Measurements from ENCODE around the gene PPP2R5C. TPM values are rescaled to one million over a fixed set of nuclear protein-coding genes. Genes with fewer than 3 reads are reported as not detected.
"Not testable (repeated sequence)": the region's sequence is repeated elsewhere in the genome, so short reads cannot be mapped to it uniquely, and the experiment has no call there.

PPP2R5C gene
- total RNA-seq, 1 experiment from 2014 or later: 96.1 TPM

- BruUV-seq (replicated peaks): no TSS peak
- Histone ChIP-seq H3K9me3 (ENCODE audit: low read length) (no peaks in the 10 kb centered on the region), H4K20me1 (ENCODE audit: low read length) (no peaks in the 10 kb centered on the region), H3K9ac (ENCODE audit: low read length) (no peak overlapping the region), H3K4me1 (ENCODE audit: insufficient read depth, low read length) (peaks cover 11% of the 10 kb centered on the region), H2AFZ (ENCODE audit: low read length) (no peak overlapping the region), H3K4me3 (ENCODE audit: low read length) (no peak overlapping the region), H3K36me3 (ENCODE audit: low read depth, low read length) (no peaks in the 10 kb centered on the region), H3K9me2 (replicated peaks; ENCODE audit: low read length) (no peaks in the 10 kb centered on the region), H3K27ac (ENCODE audit: low read length) (no peak overlapping the region), H3F3A (ENCODE audit: low read length, unreplicated experiment) (no peaks in the 10 kb centered on the region), H3K4me2 (ENCODE audit: low read length) (no peak overlapping the region), H3K79me2 (ENCODE audit: low read length) (no peaks in the 10 kb centered on the region), H3K27me3 (ENCODE audit: low read length) (no peaks in the 10 kb centered on the region)
- intact Hi-C loops (cut with micrococcal nuclease): no loop called here
- CTCF ChIA-PET: no interaction called here
- TF ChIP-seq EZH2 (IDR thresholded peaks at IDR 0.05; ENCODE audit: low read length, unreplicated experiment) (no peak), CTCF (conservative IDR thresholded peaks at IDR 0.05; ENCODE audit: low read depth, low read length) (no peak), EZH2phosphoT487 (IDR thresholded peaks at IDR 0.05; ENCODE audit: borderline replicate concordance, low read length) (no peak)
- DNase-seq: no peak
- POLR2A ChIA-PET (ENCODE audit: unreplicated experiment): no interaction called here
- ATAC-seq: no peak
These were observed 35.0 kb downstream of the PPP2R5C start for GRCh38 chr14:101796479-101796878.

DNA sequence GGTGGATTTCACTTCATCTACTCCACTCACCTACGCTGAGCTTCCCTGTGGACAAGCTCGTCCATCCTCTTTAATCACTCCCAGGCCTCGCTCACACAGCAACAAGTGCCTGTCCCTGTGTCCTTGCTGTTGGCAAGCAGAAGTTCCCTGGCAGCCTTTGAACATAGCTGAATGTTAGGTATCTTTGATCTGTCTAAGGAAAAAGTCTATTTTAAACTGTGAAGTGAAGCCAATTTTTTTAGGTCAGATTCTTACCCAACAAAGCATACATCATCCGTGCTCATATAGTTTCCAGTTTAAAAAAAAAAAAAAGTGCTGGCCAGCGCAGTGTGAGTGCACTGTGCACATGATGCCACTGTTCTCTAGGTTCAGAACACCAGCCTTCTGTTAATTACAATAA is 36.3 kb downstream of the PPP2R5C start:
- H3K4me3 ChIP-seq (ENCODE audit: low read length): no peak overlapping the region
- no peaks in the 10 kb centered on the region for H3K79me2 ChIP-seq (ENCODE audit: low read length)
- H3K36me3 ChIP-seq (ENCODE audit: low read depth, low read length): no peaks in the 10 kb centered on the region
- no peaks in the 10 kb centered on the region for H3K9me3 ChIP-seq (ENCODE audit: low read length)
- ChIA-PET POLR2A (ENCODE audit: unreplicated experiment) (no interaction called here), CTCF (no interaction called here)
- TF ChIP-seq EZH2phosphoT487 (IDR thresholded peaks at IDR 0.05; ENCODE audit: borderline replicate concordance, low read length): no peak
- no peak for TF ChIP-seq EZH2 (IDR thresholded peaks at IDR 0.05; ENCODE audit: low read length, unreplicated experiment)
- no peak for TF ChIP-seq CTCF (conservative IDR thresholded peaks at IDR 0.05; ENCODE audit: low read depth, low read length)
- H3K27ac ChIP-seq (ENCODE audit: low read length): no peak overlapping the region
- H3K4me1 ChIP-seq (ENCODE audit: insufficient read depth, low read length): no peaks in the 10 kb centered on the region
- H3F3A ChIP-seq (ENCODE audit: low read length, unreplicated experiment): no peaks in the 10 kb centered on the region
- H2AFZ ChIP-seq (ENCODE audit: low read length): no peak overlapping the region
- H3K4me2 ChIP-seq (ENCODE audit: low read length): no peak overlapping the region
- no peak overlapping the region for H3K9ac ChIP-seq (ENCODE audit: low read length)
- DNase-seq (no peak), ATAC-seq (no peak)
- no peaks in the 10 kb centered on the region for H4K20me1 ChIP-seq (ENCODE audit: low read length)
- BruUV-seq (replicated peaks): no TSS peak
- intact Hi-C loops (cut with micrococcal nuclease): no loop called here
- H3K27me3 ChIP-seq (ENCODE audit: low read length): no peaks in the 10 kb centered on the region
- H3K9me2 ChIP-seq (replicated peaks; ENCODE audit: low read length): no peaks in the 10 kb centered on the region

DNA sequence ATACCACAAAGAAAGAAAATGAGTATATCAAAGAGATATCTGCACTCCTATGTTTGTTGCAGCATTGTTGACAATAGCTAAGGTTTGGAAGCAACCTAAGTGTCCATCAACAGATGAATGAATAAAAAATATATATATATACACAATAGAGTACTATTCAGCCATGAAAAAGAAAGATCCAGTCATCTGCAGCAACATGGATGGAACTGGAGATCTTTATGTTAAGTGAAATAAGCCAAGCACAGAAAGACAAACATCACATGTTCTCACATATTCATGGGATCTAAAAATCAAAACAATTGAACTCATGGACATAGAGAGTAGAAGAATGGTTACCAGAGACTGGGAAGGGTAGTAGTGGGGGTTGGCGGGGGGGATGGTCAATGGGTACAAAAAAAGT is 42.9 kb downstream of the PPP2R5C start:
- H2AFZ ChIP-seq (ENCODE audit: low read length); H3K79me2 ChIP-seq (ENCODE audit: low read length); H3K9me2 ChIP-seq (replicated peaks; ENCODE audit: low read length); DNase-seq; H4K20me1 ChIP-seq (ENCODE audit: low read length); H3K36me3 ChIP-seq (ENCODE audit: low read depth, low read length); CTCF ChIA-PET; H3F3A ChIP-seq (ENCODE audit: low read length, unreplicated experiment); intact Hi-C loops (cut with micrococcal nuclease); H3K27me3 ChIP-seq (ENCODE audit: low read length); H3K27ac ChIP-seq (ENCODE audit: low read length); H3K4me3 ChIP-seq (ENCODE audit: low read length); POLR2A ChIA-PET (ENCODE audit: unreplicated experiment); H3K4me2 ChIP-seq (ENCODE audit: low read length); H3K9ac ChIP-seq (ENCODE audit: low read length); BruUV-seq (replicated peaks); ATAC-seq; H3K9me3 ChIP-seq (ENCODE audit: low read length): not testable (repeated sequence)
- H3K4me1 ChIP-seq (ENCODE audit: insufficient read depth, low read length): peaks cover 17% of the 10 kb centered on the region

- ATAC-seq; H3K9me3 ChIP-seq (ENCODE audit: low read length); BruUV-seq (replicated peaks); POLR2A ChIA-PET (ENCODE audit: unreplicated experiment); intact Hi-C loops (cut with micrococcal nuclease); H3K27ac ChIP-seq (ENCODE audit: low read length); H3K9me2 ChIP-seq (replicated peaks; ENCODE audit: low read length); H4K20me1 ChIP-seq (ENCODE audit: low read length); H3K4me2 ChIP-seq (ENCODE audit: low read length); H3K27me3 ChIP-seq (ENCODE audit: low read length); CTCF ChIA-PET; H3F3A ChIP-seq (ENCODE audit: low read length, unreplicated experiment); H3K36me3 ChIP-seq (ENCODE audit: low read depth, low read length); H2AFZ ChIP-seq (ENCODE audit: low read length); H3K4me3 ChIP-seq (ENCODE audit: low read length); H3K9ac ChIP-seq (ENCODE audit: low read length); DNase-seq: not testable (repeated sequence)
- H3K4me1 ChIP-seq (ENCODE audit: insufficient read depth, low read length): peaks cover 21% of the 10 kb centered on the region
- peaks cover 10% of the 10 kb centered on the region for H3K79me2 ChIP-seq (ENCODE audit: low read length)
These were observed 44.7 kb downstream of the PPP2R5C start for GRCh38 chr14:101806252-101806651.
